GM12878 (cell line): Measurements from ENCODE around the gene OOSP4B.

ENCODE experiments used
- POLR2A ChIP-seq: IDR thresholded peaks from 2 replicates; pipeline ENCODE4 v1.6.1; 2011; ENCODE audit warnings: low read depth, mild to moderate bottlenecking, low read length
- POLR2AphosphoS5 ChIP-seq: IDR thresholded peaks from 2 replicates; pipeline ENCODE4 v1.6.1; 2011; ENCODE audit warnings: mild to moderate bottlenecking, low read length, inconsistent platforms
- TAF1 ChIP-seq: IDR thresholded peaks from 2 replicates; pipeline ENCODE4 v1.6.1; 2011; ENCODE audit warnings: mild to moderate bottlenecking, low read depth, low read length, borderline replicate concordance
- ZNF384 ChIP-seq: IDR thresholded peaks from 2 replicates; pipeline ENCODE4 v1.6.1; 2012; ENCODE audit warnings: low read depth, mild to moderate bottlenecking, low read length, improper control_type of control experiment, borderline replicate concordance
- TF ChIP-seq, protein P1 (sequence below), 3 experiments: IDR thresholded peaks in 2 of 3; conservative IDR thresholded peaks in 1 of 3; 2 replicates each; pipeline ENCODE4 v1.5.1; 2011; ENCODE audit warnings: low read depth in 3 of 3, low read length in 3 of 3, mild to moderate bottlenecking in 3 of 3, control low read depth in 2 of 3, moderate library complexity in 2 of 3, inconsistent platforms in 1 of 3, mixed read lengths in 1 of 3; ENCODE audit not compliant: control insufficient read depth in 2 of 3, insufficient read depth in 1 of 3; ENCODE audit errors: extremely low read depth in 1 of 3
- TF ChIP-seq, protein P2 (sequence below): IDR thresholded peaks from 2 replicates; pipeline ENCODE4 v1.6.1; 2012; ENCODE audit warnings: mild to moderate bottlenecking, low read depth, low read length
- TF ChIP-seq, protein P3 (sequence below): fragments of 450-650 bp; IDR thresholded peaks from 2 replicates; pipeline ENCODE4 v1.6.1; 2017; ENCODE audit warnings: antibody characterized with exemption, mild to moderate bottlenecking, moderate library complexity

DNA sequence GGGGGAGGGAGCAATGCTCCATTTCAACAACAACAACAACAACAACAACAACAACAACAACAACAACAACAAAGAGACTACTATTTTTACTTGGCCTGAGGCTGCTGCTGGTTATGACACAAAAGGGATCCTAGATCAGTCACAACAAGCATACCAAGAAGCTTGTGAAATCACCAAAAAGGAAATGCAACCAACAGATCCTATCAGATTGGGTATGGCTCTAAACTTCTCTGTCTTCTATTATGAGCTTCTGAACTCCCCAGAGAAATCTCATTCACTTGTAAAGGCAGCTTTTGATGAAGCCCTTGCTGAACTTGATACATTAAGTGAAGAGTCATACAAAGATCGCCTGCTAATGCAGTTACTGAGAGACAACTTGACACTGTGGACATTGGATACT lies 61.0 kb downstream of the OOSP4B start:
- TF ChIP-seq POLR2A (no peak), POLR2AphosphoS5 (no peak), ZNF384 (no peak), TAF1 (no peak)
- TF ChIP-seq, protein P1, sequence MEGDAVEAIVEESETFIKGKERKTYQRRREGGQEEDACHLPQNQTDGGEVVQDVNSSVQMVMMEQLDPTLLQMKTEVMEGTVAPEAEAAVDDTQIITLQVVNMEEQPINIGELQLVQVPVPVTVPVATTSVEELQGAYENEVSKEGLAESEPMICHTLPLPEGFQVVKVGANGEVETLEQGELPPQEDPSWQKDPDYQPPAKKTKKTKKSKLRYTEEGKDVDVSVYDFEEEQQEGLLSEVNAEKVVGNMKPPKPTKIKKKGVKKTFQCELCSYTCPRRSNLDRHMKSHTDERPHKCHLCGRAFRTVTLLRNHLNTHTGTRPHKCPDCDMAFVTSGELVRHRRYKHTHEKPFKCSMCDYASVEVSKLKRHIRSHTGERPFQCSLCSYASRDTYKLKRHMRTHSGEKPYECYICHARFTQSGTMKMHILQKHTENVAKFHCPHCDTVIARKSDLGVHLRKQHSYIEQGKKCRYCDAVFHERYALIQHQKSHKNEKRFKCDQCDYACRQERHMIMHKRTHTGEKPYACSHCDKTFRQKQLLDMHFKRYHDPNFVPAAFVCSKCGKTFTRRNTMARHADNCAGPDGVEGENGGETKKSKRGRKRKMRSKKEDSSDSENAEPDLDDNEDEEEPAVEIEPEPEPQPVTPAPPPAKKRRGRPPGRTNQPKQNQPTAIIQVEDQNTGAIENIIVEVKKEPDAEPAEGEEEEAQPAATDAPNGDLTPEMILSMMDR (IDR thresholded peaks at IDR 0.05 in 2 of 3, conservative IDR thresholded peaks at IDR 0.05 in 1 of 3; ENCODE audit: control insufficient read depth in 2 of 3, extremely low read depth in 1 of 3, insufficient read depth in 1 of 3, low read depth in 3 of 3, low read length in 3 of 3) = no peak
- TF ChIP-seq, protein P2, sequence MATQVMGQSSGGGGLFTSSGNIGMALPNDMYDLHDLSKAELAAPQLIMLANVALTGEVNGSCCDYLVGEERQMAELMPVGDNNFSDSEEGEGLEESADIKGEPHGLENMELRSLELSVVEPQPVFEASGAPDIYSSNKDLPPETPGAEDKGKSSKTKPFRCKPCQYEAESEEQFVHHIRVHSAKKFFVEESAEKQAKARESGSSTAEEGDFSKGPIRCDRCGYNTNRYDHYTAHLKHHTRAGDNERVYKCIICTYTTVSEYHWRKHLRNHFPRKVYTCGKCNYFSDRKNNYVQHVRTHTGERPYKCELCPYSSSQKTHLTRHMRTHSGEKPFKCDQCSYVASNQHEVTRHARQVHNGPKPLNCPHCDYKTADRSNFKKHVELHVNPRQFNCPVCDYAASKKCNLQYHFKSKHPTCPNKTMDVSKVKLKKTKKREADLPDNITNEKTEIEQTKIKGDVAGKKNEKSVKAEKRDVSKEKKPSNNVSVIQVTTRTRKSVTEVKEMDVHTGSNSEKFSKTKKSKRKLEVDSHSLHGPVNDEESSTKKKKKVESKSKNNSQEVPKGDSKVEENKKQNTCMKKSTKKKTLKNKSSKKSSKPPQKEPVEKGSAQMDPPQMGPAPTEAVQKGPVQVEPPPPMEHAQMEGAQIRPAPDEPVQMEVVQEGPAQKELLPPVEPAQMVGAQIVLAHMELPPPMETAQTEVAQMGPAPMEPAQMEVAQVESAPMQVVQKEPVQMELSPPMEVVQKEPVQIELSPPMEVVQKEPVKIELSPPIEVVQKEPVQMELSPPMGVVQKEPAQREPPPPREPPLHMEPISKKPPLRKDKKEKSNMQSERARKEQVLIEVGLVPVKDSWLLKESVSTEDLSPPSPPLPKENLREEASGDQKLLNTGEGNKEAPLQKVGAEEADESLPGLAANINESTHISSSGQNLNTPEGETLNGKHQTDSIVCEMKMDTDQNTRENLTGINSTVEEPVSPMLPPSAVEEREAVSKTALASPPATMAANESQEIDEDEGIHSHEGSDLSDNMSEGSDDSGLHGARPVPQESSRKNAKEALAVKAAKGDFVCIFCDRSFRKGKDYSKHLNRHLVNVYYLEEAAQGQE = no peak
- TF ChIP-seq, protein P3, sequence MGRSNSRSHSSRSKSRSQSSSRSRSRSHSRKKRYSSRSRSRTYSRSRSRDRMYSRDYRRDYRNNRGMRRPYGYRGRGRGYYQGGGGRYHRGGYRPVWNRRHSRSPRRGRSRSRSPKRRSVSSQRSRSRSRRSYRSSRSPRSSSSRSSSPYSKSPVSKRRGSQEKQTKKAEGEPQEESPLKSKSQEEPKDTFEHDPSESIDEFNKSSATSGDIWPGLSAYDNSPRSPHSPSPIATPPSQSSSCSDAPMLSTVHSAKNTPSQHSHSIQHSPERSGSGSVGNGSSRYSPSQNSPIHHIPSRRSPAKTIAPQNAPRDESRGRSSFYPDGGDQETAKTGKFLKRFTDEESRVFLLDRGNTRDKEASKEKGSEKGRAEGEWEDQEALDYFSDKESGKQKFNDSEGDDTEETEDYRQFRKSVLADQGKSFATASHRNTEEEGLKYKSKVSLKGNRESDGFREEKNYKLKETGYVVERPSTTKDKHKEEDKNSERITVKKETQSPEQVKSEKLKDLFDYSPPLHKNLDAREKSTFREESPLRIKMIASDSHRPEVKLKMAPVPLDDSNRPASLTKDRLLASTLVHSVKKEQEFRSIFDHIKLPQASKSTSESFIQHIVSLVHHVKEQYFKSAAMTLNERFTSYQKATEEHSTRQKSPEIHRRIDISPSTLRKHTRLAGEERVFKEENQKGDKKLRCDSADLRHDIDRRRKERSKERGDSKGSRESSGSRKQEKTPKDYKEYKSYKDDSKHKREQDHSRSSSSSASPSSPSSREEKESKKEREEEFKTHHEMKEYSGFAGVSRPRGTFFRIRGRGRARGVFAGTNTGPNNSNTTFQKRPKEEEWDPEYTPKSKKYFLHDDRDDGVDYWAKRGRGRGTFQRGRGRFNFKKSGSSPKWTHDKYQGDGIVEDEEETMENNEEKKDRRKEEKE = no peak
